ENCODE results near the gene COG7. TPM values are rescaled to one million over a fixed set of nuclear protein-coding genes. Genes with fewer than 3 reads are reported as not detected.
"Not testable (repeated sequence)": the region's sequence is repeated elsewhere in the genome, so short reads cannot be mapped to it uniquely, and the experiment has no call there.

COG7 gene
- total RNA-seq: 16.7 TPM

DNA sequence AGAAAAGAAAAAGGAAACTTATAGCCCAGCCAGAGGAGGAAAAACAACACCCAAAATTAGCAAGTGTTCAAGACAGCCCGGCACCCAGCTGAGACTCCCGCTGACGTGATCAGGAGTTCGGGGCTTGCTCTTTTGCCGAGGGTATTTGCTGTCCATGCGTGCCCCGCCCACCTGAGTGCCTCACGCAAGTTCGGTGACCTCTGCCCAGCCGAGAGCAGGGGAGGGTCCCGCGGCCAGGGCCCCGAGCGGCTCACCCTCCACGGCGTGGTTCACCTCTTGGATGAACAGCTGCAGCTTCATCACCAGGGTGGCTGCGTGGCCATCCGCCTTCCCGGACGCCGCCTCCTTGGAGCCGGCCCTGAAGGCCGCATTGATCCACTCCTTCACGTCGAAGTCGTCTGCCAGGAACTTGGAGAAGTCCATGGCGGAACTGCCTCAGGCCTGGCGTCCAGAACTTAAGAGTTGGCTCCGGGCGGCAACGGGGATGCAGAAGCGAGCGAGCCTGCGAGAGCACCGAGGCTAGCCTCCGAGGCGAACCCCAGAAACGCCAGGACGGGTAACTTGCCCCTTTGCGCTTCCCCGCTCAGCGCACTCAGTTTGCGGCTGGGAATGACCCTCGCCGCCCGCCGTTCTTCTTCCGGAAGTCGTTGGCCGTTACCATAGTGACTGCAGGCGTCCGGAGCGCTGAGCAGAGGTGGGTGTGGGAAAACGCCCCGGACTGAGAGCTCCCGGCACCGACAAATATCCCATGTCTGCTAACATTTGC lies at the start of gene COG7:
TSS of gene COG7 (minus strand) at position 618 of the 766 bp plus-strand sequence. CDS start at position 423, 195 bp downstream.
- FAIRE-seq: no peak
- DNase-seq (ENCODE audit: low spot score in 2 of 2): peak; percentile 65 to 85

DNA sequence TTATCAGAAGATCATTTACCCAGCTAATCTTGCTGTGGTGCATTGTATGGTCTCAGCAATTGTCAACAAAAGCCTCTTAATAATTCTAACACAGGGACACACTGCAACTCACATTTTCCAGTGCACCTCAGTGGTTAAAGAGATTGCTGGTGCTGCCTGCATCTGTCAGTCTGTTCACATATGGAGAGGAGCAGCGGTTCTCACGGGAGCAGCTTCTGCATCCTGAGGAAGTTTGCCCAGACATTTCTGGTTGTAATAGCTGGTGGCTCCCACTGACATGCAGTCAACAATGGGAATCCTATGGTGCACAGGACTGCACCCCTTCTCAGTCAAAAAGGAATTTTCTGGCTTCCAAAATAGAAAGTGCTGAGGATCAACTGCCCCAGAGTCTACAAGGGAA lies 49.5 kb upstream of the COG7 start:
- no peak for DNase-seq (ENCODE audit: low spot score in 2 of 2)
- no peak for FAIRE-seq

DNA sequence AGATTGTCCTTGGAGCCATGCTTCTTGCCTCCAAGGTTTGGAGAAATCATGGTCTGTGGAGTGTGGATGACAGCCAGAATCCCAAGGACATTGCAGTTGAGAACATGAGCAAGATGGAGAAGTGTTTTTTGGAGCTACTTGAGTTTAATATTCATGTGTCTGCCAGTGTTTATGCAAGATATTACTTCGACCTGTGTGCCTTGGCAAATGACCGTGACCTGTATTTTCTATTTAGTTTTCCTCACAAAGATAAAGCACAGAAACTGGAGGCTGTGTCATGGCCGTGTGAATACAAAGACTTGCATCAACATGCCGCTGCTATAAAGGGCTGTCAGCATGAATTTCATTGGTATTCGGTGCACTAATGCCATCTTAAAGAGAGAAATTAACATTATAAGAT lies 48.3 kb upstream of the COG7 start:
- DNase-seq (ENCODE audit: low spot score in 2 of 2) (no peak), FAIRE-seq (no peak)

DNA sequence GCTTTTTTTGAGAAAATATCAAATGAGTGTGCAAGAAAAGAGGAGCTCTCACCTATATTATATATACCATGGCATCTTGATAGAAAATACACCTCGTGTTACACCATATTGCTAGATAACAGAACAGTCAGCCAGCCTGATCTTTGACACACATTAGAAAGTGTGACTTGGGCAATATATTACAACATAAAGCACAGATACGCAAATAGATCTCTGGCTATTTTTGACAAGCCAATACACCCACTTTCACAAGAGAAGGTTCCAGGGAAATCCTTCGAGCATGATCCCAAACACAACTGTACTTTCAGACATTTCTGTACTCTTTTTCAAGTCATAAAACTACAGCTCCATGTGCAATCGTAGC lies 47.9 kb upstream of the COG7 start:
- FAIRE-seq: no peak

GRCh38 chr16:23500212-23500861 lies 47.3 kb upstream of the COG7 start:
- no peak for DNase-seq (ENCODE audit: low spot score in 2 of 2)
- FAIRE-seq: no peak

More for the DNA sequence above, 47.9 kb upstream of the COG7 start:
- DNase-seq (ENCODE audit: low spot score in 2 of 2): no peak

DNA sequence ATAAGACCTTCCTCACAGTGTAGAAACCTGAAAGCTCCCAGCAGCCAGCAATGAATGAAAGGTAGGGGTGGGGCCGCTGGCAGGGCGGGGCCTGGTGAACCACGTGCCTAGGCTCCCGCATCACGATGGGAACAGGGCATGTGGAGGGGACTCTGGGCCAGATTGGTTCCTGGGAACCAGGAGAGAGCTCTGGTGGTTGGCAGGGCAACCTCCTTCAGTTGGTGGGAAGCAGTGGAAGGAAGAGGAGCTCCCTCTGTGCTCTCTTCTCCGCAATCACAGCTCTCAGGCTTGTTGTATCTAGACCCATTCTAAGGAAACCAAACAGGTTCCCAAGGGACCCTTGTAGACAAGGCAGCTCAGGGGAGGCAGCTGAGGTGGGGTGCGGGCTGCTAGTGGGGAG lies 46.8 kb upstream of the COG7 start:
- DNase-seq (ENCODE audit: low spot score in 2 of 2): no peak
- no peak for FAIRE-seq

- FAIRE-seq (no peak), DNase-seq (ENCODE audit: low spot score in 2 of 2) (no peak)
Observed at GRCh38 chr16:23498863-23499262, 45.9 kb upstream of the COG7 start.

DNA sequence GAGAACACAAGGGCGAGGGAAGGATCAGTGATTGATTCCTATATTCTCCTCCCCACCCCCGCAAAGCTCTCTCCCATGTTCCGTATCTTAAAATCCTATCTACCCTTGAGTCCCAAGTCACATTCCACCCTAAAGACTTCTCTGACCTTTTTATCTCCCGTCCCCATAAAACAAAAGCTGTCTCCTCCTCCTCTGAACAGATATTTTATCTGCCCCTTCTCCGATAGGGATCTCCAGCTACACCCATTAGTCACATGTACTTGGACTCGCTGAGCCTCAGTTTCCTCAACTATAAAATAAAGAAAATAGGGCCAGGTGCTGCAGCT lies 44.5 kb upstream of the COG7 start:
- FAIRE-seq: no peak
- DNase-seq (ENCODE audit: low spot score in 2 of 2): no peak

DNA sequence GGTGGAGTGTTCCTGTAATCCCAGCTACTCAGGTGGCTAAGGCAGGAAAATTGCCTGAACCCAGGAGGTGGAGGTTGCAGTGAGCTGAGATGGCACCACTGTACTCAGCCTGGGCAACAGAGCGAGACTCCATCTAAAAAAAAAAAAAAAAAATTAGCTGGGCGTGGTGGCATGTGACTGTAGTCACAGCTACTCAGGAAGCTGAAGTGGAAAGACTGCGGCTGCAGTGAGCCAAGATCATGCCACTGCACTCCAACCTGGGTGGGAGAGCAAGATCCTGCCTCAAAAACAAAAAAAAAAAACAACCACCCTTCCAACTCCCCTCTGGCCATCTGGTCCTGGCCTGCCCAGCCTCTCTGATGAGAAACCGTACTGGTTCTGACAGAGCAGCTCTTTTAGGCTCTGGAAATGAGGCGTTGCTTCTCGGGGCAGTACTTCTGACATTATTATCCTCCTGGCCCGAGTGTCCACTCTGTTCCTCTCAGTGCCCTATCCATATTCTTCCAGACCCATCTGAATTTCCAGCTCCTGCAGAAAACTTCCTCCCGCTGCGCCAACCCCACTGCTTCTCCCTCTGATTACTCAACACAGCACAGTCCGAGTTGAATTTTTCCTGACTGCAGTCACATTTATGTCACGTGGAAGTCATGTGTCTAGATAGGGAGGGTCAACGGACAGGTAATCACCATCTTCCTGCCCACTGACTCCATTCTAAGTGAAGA lies 44.0 kb upstream of the COG7 start:
- FAIRE-seq (no peak), DNase-seq (ENCODE audit: low spot score in 2 of 2) (no peak)

DNA sequence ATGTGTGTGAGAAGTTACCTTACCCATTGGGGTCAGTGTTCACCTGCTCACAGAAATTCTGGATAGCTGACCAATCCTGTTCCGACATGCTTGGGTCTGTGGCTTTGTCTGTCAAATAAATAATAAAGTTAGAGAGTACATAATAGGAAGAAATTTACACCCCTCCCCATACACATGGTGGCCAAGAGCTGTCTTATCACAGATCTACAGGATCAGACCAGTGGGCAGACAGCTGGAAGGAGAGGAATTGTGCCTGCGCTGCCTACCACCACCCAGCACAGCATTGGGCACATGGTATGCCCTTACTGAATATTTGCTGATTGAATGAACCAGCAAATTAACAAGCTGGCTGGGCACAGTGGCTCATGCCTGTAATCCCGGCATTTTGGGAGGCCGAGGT lies 42.7 kb upstream of the COG7 start:
- no peak for DNase-seq (ENCODE audit: low spot score in 2 of 2)

DNA sequence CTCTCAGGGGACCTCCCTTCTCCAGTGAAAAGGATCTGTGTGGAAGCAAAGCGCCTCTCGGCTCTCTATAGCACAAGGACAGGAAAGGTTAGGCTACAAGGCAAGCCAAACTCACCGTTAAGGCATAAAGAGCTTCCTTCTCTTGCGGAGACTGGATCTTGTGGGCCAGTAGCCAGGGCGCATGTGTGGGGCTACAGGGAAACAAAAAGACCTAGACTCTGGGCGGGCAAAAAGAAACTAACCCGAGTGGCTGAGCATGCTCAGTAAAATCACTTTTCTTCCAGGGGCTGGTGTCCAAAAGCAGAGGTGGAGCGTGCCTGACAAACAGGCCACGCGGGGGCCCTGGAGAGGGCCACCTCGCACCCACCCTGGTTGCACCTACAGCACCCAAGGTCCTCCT lies 41.2 kb upstream of the COG7 start:
- no peak for DNase-seq (ENCODE audit: low spot score in 2 of 2)
- FAIRE-seq: no peak

More for the DNA sequence above, 42.7 kb upstream of the COG7 start:
- FAIRE-seq: no peak

GRCh38 chr16:23491490-23492391 lies 38.8 kb upstream of the COG7 start:
- FAIRE-seq (no peak), DNase-seq (ENCODE audit: low spot score in 2 of 2) (no peak)

DNA sequence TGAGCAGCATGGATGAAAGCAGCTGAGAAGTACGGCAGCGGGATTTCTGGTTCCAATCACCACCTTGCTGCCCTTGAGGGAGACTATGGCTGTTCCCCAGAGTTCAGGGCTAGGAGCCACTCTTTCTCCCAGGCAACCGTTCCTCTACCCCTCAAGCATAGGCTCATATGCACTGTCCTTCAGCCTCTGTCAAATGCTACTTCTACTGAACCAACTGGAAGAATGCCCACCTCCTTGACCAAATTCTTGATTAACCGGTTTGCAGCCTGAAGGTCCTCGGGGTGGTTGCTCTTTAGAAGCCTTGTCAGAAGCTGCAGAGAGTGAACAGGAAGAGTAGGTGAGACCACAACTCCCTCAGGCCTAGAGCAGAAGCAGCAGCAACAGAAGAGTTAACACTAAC lies 33.5 kb upstream of the COG7 start:
- FAIRE-seq: no peak
- DNase-seq (ENCODE audit: low spot score in 2 of 2): no peak

DNA sequence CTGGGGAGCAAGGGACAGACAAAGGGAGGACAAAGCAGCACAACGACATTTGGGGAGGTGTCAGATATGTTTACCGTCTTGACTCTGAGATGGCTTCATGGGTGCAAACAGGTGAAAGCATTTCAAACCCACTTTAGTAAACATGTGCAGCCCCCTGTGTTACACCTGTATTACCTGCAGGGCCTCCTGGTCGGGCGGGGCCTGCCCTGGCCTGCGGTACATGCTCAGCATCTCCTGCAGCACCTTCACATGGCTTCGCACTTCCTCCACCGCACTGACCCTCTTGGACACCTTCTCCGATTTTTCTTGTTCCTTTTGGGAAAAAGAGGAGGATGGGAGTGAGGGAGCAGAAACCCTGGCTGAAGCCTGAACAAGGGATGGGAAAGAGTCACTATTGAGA lies 32.9 kb upstream of the COG7 start:
- no peak for FAIRE-seq
- no peak for DNase-seq (ENCODE audit: low spot score in 2 of 2)

DNA sequence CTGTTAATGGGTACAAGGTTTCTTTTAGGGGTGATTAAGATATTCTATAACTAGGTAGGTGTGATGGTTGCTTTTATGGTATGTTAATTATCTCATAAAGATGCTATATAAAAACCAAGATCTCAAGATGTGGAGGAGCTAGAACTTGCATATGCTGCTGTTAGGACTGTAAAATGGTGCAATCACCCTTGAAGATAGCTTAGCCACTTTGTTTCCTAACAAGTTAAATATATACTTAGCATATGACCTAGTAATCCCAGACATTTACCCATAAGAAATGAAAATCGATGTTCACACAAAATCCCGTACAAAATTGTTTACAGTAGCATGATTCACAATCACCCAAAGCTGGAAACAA lies 32.2 kb upstream of the COG7 start:
- no peak for DNase-seq (ENCODE audit: low spot score in 2 of 2)
- no peak for FAIRE-seq

- DNase-seq (ENCODE audit: low spot score in 2 of 2) (no peak), FAIRE-seq (no peak)
Observed at GRCh38 chr16:23484510-23485256, 31.7 kb upstream of the COG7 start.

- DNase-seq (ENCODE audit: low spot score in 2 of 2); FAIRE-seq: not testable (repeated sequence)
Observed at GRCh38 chr16:23483492-23483891, 30.5 kb upstream of the COG7 start.

GRCh38 chr16:23482778-23483177 lies 29.8 kb upstream of the COG7 start:
- no peak for FAIRE-seq
- DNase-seq (ENCODE audit: low spot score in 2 of 2): no peak

DNA sequence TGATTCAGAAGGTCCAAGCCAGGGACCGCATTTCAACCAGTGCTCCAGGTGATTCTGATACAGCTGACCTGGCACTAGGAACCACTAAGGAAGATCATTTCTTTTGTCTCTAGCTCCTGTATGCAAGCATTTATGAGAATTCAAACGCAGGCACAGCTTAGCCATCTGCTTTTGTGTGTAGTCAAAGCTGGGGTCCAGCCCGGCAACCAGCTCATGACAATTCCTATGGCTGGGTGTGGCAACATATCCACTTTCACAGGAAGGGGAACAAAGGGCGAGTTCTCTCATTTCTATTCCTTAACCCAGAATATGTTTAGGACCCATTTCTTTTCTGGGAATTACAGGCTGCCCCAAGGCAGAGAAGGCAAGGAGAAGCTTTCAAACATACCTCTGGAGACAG lies 27.3 kb upstream of the COG7 start:
- DNase-seq (ENCODE audit: low spot score in 2 of 2): no peak
- no peak for FAIRE-seq

GRCh38 chr16:23479138-23479537 lies 26.1 kb upstream of the COG7 start:
- no peak for FAIRE-seq
- DNase-seq (ENCODE audit: low spot score in 2 of 2): no peak

Data from frontal cortex (tissue), 4 donors.